Measurements from ENCODE around the gene BRI3BP. TPM values are rescaled to one million over a fixed set of nuclear protein-coding genes. Genes with fewer than 3 reads are reported as not detected.
"Not testable (repeated sequence)": the region's sequence is repeated elsewhere in the genome, so short reads cannot be mapped to it uniquely, and the experiment has no call there.

Gene BRI3BP
- total RNA-seq, 1 donor from 2014 or later: 4.9 TPM

- TF ChIP-seq CTCF (IDR thresholded peaks at IDR 0.05): no peak
- Mint-ChIP-seq H3K27ac (ENCODE audit: unreplicated experiment) (no peak overlapping the region), H3K36me3 (ENCODE audit: unreplicated experiment) (peaks cover 7% of the 10 kb centered on the region), H3K27me3 (ENCODE audit: unreplicated experiment) (no peaks in the 10 kb centered on the region), H3K9me3 (ENCODE audit: unreplicated experiment) (no peaks in the 10 kb centered on the region), H3K4me1 (ENCODE audit: unreplicated experiment) (peaks cover 11% of the 10 kb centered on the region), H3K4me3 (ENCODE audit: unreplicated experiment) (no peak overlapping the region)
- DNase-seq (ENCODE audit: extremely low spot score, unreplicated experiment): no peak
Observed at GRCh38 chr12:125070661-125071390, 77.4 kb downstream of the BRI3BP start.

GRCh38 chr12:125071456-125071855, 78.0 kb downstream of the BRI3BP start:
- Mint-ChIP-seq H3K36me3 (ENCODE audit: unreplicated experiment) (peaks cover 14% of the 10 kb centered on the region), H3K9me3 (ENCODE audit: unreplicated experiment) (no peaks in the 10 kb centered on the region), H3K4me3 (ENCODE audit: unreplicated experiment) (no peak overlapping the region), H3K4me1 (ENCODE audit: unreplicated experiment) (peaks cover 7% of the 10 kb centered on the region), H3K27ac (ENCODE audit: unreplicated experiment) (no peak overlapping the region), H3K27me3 (ENCODE audit: unreplicated experiment) (no peaks in the 10 kb centered on the region)
- TF ChIP-seq CTCF (IDR thresholded peaks at IDR 0.05): no peak
- no peak for DNase-seq (ENCODE audit: extremely low spot score, unreplicated experiment)

- DNase-seq (ENCODE audit: extremely low spot score, unreplicated experiment): no peak
- no peak overlapping the region for H3K4me3 Mint-ChIP-seq (ENCODE audit: unreplicated experiment)
- H3K9me3 Mint-ChIP-seq (ENCODE audit: unreplicated experiment): no peaks in the 10 kb centered on the region
- H3K27me3 Mint-ChIP-seq (ENCODE audit: unreplicated experiment): no peaks in the 10 kb centered on the region
- TF ChIP-seq CTCF (IDR thresholded peaks at IDR 0.05): no peak
- no peak overlapping the region for H3K27ac Mint-ChIP-seq (ENCODE audit: unreplicated experiment)
- no peaks in the 10 kb centered on the region for H3K4me1 Mint-ChIP-seq (ENCODE audit: unreplicated experiment)
- peaks cover 17% of the 10 kb centered on the region for H3K36me3 Mint-ChIP-seq (ENCODE audit: unreplicated experiment)
Observed at GRCh38 chr12:125072496-125072895, 79.1 kb downstream of the BRI3BP start.

GRCh38 chr12:125074294-125074693, 80.8 kb downstream of the BRI3BP start:
- DNase-seq (ENCODE audit: extremely low spot score, unreplicated experiment); H3K9me3 Mint-ChIP-seq (ENCODE audit: unreplicated experiment); H3K27ac Mint-ChIP-seq (ENCODE audit: unreplicated experiment); H3K27me3 Mint-ChIP-seq (ENCODE audit: unreplicated experiment); H3K4me1 Mint-ChIP-seq (ENCODE audit: unreplicated experiment); H3K4me3 Mint-ChIP-seq (ENCODE audit: unreplicated experiment): not testable (repeated sequence)
- peaks cover 24% of the 10 kb centered on the region for H3K36me3 Mint-ChIP-seq (ENCODE audit: unreplicated experiment)

GRCh38 chr12:125076103-125076502, 82.7 kb downstream of the BRI3BP start:
- no peak for TF ChIP-seq CTCF (IDR thresholded peaks at IDR 0.05)
- Mint-ChIP-seq H3K9me3 (ENCODE audit: unreplicated experiment) (no peaks in the 10 kb centered on the region), H3K27me3 (ENCODE audit: unreplicated experiment) (no peaks in the 10 kb centered on the region), H3K27ac (ENCODE audit: unreplicated experiment) (no peak overlapping the region), H3K36me3 (ENCODE audit: unreplicated experiment) (peaks cover 24% of the 10 kb centered on the region), H3K4me3 (ENCODE audit: unreplicated experiment) (no peak overlapping the region), H3K4me1 (ENCODE audit: unreplicated experiment) (peaks cover 13% of the 10 kb centered on the region)
- DNase-seq (ENCODE audit: extremely low spot score, unreplicated experiment): no peak

Data from osteocyte (in vitro differentiated cells).